RWPE1 (cell line): ENCODE results near the gene CCDC74A.
A peak's percentile ranks its signal among the peaks of the same experiment; 100 is the strongest.
"Not testable (repeated sequence)": the region's sequence is repeated elsewhere in the genome, so short reads cannot be mapped to it uniquely, and the experiment has no call there.

Experiments used
- CTCF ChIA-PET: fragments of 350-600 bp; sonication (Branson Sonifier 250); formaldehyde crosslinking; extraction: SDS; loops from one replicate; lab custom pipeline; 2021; lab: Yijun Ruan, JAX
- POLR2A ChIA-PET: fragments of 400-600 bp; formaldehyde crosslinking; extraction: SDS; loops from one replicate; lab custom pipeline; 2020; ENCODE audit warnings: antibody characterized with exemption; ENCODE audit not compliant: low non-redundant PET; lab: Yijun Ruan, JAX
- DNase-seq: peaks from one replicate; pipeline ENCODE4 v3.0.0; 2012; ENCODE audit warnings: low spot score
- H3K27ac ChIP-seq: fragments of 450-650 bp; 2 replicates; pipeline ENCODE4 v1.5.1; 2017
- TF ChIP-seq, protein P1 (sequence below): fragments of 450-650 bp; conservative IDR thresholded peaks from 2 replicates; pipeline ENCODE4 v1.5.1; 2017; ENCODE audit warnings: low read depth, mild to moderate bottlenecking

Gene CCDC74A

GRCh38 chr2:131535526-131535925, 7.8 kb downstream of the CCDC74A start:
- H3K27ac ChIP-seq: peak overlapping the region; percentile 54
- TF ChIP-seq, protein P1, sequence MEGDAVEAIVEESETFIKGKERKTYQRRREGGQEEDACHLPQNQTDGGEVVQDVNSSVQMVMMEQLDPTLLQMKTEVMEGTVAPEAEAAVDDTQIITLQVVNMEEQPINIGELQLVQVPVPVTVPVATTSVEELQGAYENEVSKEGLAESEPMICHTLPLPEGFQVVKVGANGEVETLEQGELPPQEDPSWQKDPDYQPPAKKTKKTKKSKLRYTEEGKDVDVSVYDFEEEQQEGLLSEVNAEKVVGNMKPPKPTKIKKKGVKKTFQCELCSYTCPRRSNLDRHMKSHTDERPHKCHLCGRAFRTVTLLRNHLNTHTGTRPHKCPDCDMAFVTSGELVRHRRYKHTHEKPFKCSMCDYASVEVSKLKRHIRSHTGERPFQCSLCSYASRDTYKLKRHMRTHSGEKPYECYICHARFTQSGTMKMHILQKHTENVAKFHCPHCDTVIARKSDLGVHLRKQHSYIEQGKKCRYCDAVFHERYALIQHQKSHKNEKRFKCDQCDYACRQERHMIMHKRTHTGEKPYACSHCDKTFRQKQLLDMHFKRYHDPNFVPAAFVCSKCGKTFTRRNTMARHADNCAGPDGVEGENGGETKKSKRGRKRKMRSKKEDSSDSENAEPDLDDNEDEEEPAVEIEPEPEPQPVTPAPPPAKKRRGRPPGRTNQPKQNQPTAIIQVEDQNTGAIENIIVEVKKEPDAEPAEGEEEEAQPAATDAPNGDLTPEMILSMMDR: no peak
- DNase-seq: no peak
- POLR2A ChIA-PET: no interaction called here
- CTCF ChIA-PET: no interaction called here

- H3K27ac ChIP-seq: peak overlapping the region; percentile 54
- CTCF ChIA-PET, DNase-seq, POLR2A ChIA-PET: not testable (repeated sequence)
These were observed 8.5 kb downstream of the CCDC74A start for GRCh38 chr2:131535951-131536826.

DNA sequence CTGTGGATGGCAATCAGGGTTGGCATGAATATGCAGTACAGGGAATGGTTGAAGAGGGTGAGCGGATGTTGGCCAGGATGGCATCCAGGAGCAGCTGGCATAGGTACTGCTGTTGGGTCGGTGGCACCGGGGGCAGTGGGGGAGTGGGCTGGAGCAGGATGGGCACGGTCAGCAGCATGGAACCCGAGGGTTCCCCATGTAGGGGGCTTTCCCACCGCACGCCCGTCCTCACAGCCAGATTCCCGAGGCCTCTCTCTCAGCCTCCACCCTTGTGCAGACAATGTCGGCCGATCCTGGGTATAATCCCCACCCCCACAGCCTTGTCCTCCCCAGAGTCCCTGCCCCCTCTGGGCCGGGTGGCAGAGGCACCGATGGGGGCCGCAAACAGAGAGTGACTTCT, 9.2 kb downstream of the CCDC74A start:
- not testable (repeated sequence) for DNase-seq

DNA sequence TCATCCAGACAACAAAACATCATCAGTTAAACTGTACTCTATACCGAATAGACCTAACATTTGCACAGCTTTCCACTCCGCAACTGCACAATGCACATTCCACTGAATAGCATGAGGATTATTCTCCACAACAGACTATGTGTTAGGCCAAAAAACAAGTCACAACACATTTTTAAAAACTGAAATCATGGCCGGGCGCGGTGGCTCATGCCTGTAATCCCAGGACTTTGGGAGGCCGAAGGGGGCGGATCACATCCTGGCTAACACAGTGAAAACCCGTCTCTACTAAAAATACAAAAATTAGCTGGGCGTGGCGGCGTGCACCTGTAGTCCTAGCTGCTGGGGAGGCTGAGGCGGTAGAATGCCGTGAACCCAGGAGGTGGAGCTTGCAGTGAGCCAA, 11.2 kb downstream of the CCDC74A start:
- H3K27ac ChIP-seq, DNase-seq, POLR2A ChIA-PET, CTCF ChIA-PET: not testable (repeated sequence)

More for the DNA sequence above, 9.2 kb downstream of the CCDC74A start:
- H3K27ac ChIP-seq, POLR2A ChIA-PET, CTCF ChIA-PET: not testable (repeated sequence)

DNA sequence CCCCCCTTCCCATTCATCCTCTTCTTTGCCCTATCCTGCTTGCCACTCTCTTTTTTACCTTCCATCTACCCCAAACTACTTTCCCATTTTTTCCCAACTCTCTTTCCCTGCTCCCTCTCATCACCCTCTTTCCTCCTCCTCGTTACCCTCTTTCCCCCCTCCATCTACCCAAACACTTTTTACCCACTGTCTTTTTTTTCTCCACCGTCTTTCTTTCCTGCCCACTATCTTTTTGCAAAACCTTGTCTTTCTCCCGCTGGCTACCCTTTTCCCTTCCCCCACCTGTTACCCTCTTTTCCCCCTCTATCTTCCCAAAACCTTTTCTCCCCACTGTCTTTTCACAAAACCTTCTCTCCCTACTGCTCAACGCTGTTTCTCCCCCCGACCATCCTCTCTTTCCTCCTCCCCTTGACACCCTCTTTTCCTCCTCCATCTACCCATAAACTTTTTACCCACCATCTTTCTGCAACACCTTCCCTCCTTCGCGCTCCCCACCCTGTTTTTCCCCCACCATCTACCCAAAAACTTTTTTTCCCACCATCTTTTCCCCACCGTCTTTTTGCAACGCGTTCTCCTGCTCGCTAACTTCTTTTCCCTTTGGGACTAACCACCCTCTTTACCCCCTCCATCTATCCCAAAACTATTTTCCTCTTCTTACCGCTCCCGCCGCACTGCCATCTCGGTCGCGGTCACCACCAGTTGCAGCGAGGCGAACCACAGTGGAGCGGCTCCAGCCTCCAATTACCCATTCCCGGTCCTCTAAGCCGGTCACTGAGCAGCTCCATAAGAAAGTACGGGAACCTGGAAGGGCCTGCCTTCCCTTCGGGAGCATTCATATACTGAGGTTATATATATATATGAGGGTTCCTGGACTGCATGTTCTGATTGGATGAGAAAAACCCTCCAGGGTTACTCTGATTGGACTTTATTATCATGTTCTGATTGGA, 15.0 kb downstream of the CCDC74A start:
- no peak for DNase-seq
- CTCF ChIA-PET: no interaction called here
- H3K27ac ChIP-seq: no peak overlapping the region
- TF ChIP-seq, protein P1: no peak
- POLR2A ChIA-PET: no interaction called here

- DNase-seq: no peak
- H3K27ac ChIP-seq: no peak overlapping the region
- ChIA-PET CTCF (no interaction called here), POLR2A (no interaction called here)
- TF ChIP-seq, protein P1: no peak
These were observed 15.8 kb downstream of the CCDC74A start for GRCh38 chr2:131543385-131543891.

DNA sequence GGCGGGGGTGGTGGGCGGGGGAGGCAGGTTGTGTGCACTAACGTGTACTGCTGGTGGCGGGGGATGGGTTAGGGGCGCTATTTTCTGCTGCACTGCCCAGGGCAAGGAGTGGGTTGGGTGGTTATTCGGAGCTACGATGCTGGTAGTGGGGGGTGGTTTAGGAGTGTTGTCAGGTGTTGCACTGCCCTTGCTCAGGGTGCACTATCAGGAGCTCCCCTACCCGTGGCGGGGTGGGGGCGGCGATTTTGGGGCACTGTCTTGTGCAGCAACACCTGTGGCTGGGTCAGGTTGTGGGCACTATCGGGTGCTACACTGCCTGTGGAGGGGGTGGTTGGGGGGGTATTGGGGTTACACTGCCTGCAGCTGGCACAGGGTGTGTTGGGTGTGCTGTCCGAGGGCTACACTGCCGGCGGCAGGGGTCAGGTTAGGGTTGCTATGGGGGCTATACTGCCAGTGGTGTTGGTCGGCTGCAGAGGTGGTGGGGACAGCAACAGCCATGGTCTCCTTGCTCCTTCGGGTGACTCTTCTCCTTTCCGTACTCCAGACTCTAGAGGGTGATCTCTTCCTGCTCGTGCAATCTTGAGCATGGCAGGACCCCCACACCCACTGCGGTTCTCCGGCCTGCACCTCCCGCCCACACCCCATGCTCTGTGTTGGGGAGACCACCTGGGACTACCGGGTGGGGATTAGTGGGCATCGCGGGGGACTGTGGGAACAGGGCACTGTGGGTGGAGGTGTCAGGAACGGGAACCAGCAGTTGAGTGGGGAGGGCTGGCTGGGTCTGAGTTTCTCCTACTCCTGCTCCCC, 16.5 kb downstream of the CCDC74A start:
- H3K27ac ChIP-seq, CTCF ChIA-PET, POLR2A ChIA-PET, DNase-seq: not testable (repeated sequence)

- CTCF ChIA-PET, POLR2A ChIA-PET, H3K27ac ChIP-seq, DNase-seq: not testable (repeated sequence)
These were observed 17.1 kb downstream of the CCDC74A start for GRCh38 chr2:131544813-131545165.
